Measurements from ENCODE around the gene GNAZ.

The GNAZ gene

GRCh38 chr22:23075525-23076216 lies 5.4 kb downstream of the GNAZ start:
- H3K27me3 ChIP-seq: peaks cover 24% of the 10 kb centered on the region
- peaks cover 97% of the 10 kb centered on the region for H3K4me1 ChIP-seq
- peak overlapping the region; percentile 9 for H3K4me3 ChIP-seq
- H3K27ac ChIP-seq: 0 out of 2 replicates have a peak overlapping the region, but pooled peaks have one; percentile 32
- H3K4me2 ChIP-seq: peak overlapping the region; percentile 99
- peak overlapping the region; percentile 38; the same call in 1 of the 2 replicates for H3K9ac ChIP-seq
- peaks cover 6% of the 10 kb centered on the region; the same call in 1 of the 2 replicates for H3K9me3 ChIP-seq
- H4K20me1 ChIP-seq: peaks cover 94% of the 10 kb centered on the region
- no peak for TF ChIP-seq Cebpa-rat (IDR thresholded peaks at IDR 0.05)
- peaks cover 34% of the 10 kb centered on the region for H3K36me3 ChIP-seq

- no peak for TF ChIP-seq Cebpa-rat (IDR thresholded peaks at IDR 0.05)
- H3K9ac ChIP-seq: no peak overlapping the region
- peaks cover 6% of the 10 kb centered on the region; the same call in 1 of the 2 replicates for H3K9me3 ChIP-seq
- peak overlapping the region; percentile 99 for H3K4me2 ChIP-seq
- H3K27ac ChIP-seq: no peak overlapping the region
- H3K4me3 ChIP-seq: no peak overlapping the region
- peaks cover 99% of the 10 kb centered on the region for H4K20me1 ChIP-seq
- peaks cover 11% of the 10 kb centered on the region for H3K27me3 ChIP-seq
- H3K36me3 ChIP-seq: peaks cover 34% of the 10 kb centered on the region
- peaks cover 97% of the 10 kb centered on the region for H3K4me1 ChIP-seq
These were observed 6.7 kb downstream of the GNAZ start for GRCh38 chr22:23076896-23077572.

GRCh38 chr22:23077627-23078461 lies 7.5 kb downstream of the GNAZ start:
- peaks cover 99% of the 10 kb centered on the region for H4K20me1 ChIP-seq
- peak overlapping the region; percentile 99 for H3K4me2 ChIP-seq

GRCh38 chr22:23078462-23078787 lies 8.1 kb downstream of the GNAZ start:
- Histone ChIP-seq H3K4me2 (peak overlapping the region; percentile 99), H3K9ac (no peak overlapping the region), H3K27me3 (no peaks in the 10 kb centered on the region; the same call in 1 of the 2 replicates), H3K36me3 (peaks cover 27% of the 10 kb centered on the region), H3K9me3 (peaks cover 6% of the 10 kb centered on the region; the same call in 1 of the 2 replicates), H3K4me1 (peaks cover 97% of the 10 kb centered on the region), H4K20me1 (peaks cover 99% of the 10 kb centered on the region), H3K27ac (no peak overlapping the region), H3K4me3 (no peak overlapping the region)
- TF ChIP-seq Cebpa-rat (IDR thresholded peaks at IDR 0.05): no peak

More at GRCh38 chr22:23077627-23078461, 7.5 kb downstream of the GNAZ start:
- no peak for TF ChIP-seq Cebpa-rat (IDR thresholded peaks at IDR 0.05)
- H3K27me3 ChIP-seq: peaks cover 3% of the 10 kb centered on the region; the same call in 1 of the 2 replicates
- no peak overlapping the region for H3K4me3 ChIP-seq
- H3K9me3 ChIP-seq: peaks cover 6% of the 10 kb centered on the region; the same call in 1 of the 2 replicates
- peaks cover 33% of the 10 kb centered on the region for H3K36me3 ChIP-seq
- no peak overlapping the region for H3K27ac ChIP-seq
- H3K4me1 ChIP-seq: peaks cover 97% of the 10 kb centered on the region
- H3K9ac ChIP-seq: no peak overlapping the region

- no peak overlapping the region for H3K27ac ChIP-seq
- TF ChIP-seq Cebpa-rat (IDR thresholded peaks at IDR 0.05): no peak
These were observed 9.0 kb downstream of the GNAZ start for GRCh38 chr22:23079240-23079768.

GRCh38 chr22:23079814-23080521 lies 9.6 kb downstream of the GNAZ start:
- Histone ChIP-seq H4K20me1 (peaks cover 99% of the 10 kb centered on the region), H3K9me3 (peaks cover 6% of the 10 kb centered on the region; the same call in 1 of the 2 replicates), H3K27me3 (no peaks in the 10 kb centered on the region; the same call in 1 of the 2 replicates), H3K4me1 (peaks cover 97% of the 10 kb centered on the region), H3K27ac (no peak overlapping the region; the same call in 1 of the 2 replicates), H3K9ac (peak overlapping the region; percentile 6; the same call in 1 of the 2 replicates), H3K36me3 (peaks cover 27% of the 10 kb centered on the region), H3K4me2 (peak overlapping the region; percentile 99), H3K4me3 (no peak overlapping the region)
- no peak for TF ChIP-seq Cebpa-rat (IDR thresholded peaks at IDR 0.05)

More at GRCh38 chr22:23079240-23079768, 9.0 kb downstream of the GNAZ start:
- Histone ChIP-seq H3K4me1 (peaks cover 97% of the 10 kb centered on the region), H3K4me3 (no peak overlapping the region), H3K27me3 (no peaks in the 10 kb centered on the region), H3K4me2 (peak overlapping the region; percentile 99), H3K9me3 (peaks cover 6% of the 10 kb centered on the region; the same call in 1 of the 2 replicates), H4K20me1 (peaks cover 99% of the 10 kb centered on the region), H3K9ac (no peak overlapping the region), H3K36me3 (peaks cover 27% of the 10 kb centered on the region)

GRCh38 chr22:23080613-23081290 lies 10.4 kb downstream of the GNAZ start:
- TF ChIP-seq Cebpa-rat (IDR thresholded peaks at IDR 0.05): no peak
- Histone ChIP-seq H3K4me2 (peak overlapping the region; percentile 99), H3K36me3 (peaks cover 27% of the 10 kb centered on the region), H3K27ac (no peak overlapping the region; the same call in 1 of the 2 replicates), H3K9me3 (peaks cover 6% of the 10 kb centered on the region; the same call in 1 of the 2 replicates), H3K27me3 (no peaks in the 10 kb centered on the region; the same call in 1 of the 2 replicates), H3K4me1 (peaks cover 97% of the 10 kb centered on the region), H4K20me1 (peaks cover 100% of the 10 kb centered on the region), H3K4me3 (no peak overlapping the region), H3K9ac (no peak overlapping the region)

- peaks cover 97% of the 10 kb centered on the region for H3K4me1 ChIP-seq
- H3K4me2 ChIP-seq: peak overlapping the region; percentile 87
- no peak overlapping the region for H3K9ac ChIP-seq
- no peak for TF ChIP-seq Cebpa-rat (IDR thresholded peaks at IDR 0.05)
- peaks cover 100% of the 10 kb centered on the region for H4K20me1 ChIP-seq
- H3K4me3 ChIP-seq: no peak overlapping the region
- no peak overlapping the region for H3K27ac ChIP-seq
- no peaks in the 10 kb centered on the region; the same call in 1 of the 2 replicates for H3K27me3 ChIP-seq
- no peaks in the 10 kb centered on the region for H3K9me3 ChIP-seq
- H3K36me3 ChIP-seq: peaks cover 12% of the 10 kb centered on the region
These were observed 12.4 kb downstream of the GNAZ start for GRCh38 chr22:23082534-23083314.
